Panc1 (cell line): ENCODE results near the gene ANK3. TPM values are rescaled to one million over a fixed set of nuclear protein-coding genes. Genes with fewer than 3 reads are reported as not detected.

ENCODE experiments used
- ATAC-seq: fragments of 200-7000 bp; cut with Tn5 transposase; 2 replicates; pipeline ENCODE4 v1.9.1; 2020; ENCODE audit warnings: mild to moderate bottlenecking, moderate library complexity
- BruUV-seq: library from RNA; stranded (reverse); fragments of 400-500 nt; replicated peaks from 2 replicates; lab custom pipeline; 2021; lab: Mats Ljungman, UMichigan
- CTCF ChIA-PET: fragments of 300-600 bp; sonication (Branson Sonifier 250); formaldehyde crosslinking; loops from one replicate; lab custom pipeline; 2022; ENCODE audit warnings: antibody characterized with exemption; lab: Charles Lee
- POLR2A ChIA-PET: fragments of 300-600 bp; sonication (Branson Sonifier 250); formaldehyde crosslinking; loops from one replicate; lab custom pipeline; 2022; ENCODE audit warnings: antibody characterized with exemption; lab: Charles Lee
- DNase-seq: peaks from one replicate; pipeline ENCODE4 v3.0.0-alpha.2; 2010; ENCODE audit warnings: low read depth, low spot score
- H3K27ac ChIP-seq: 2 replicates; pipeline ENCODE4 v1.5.1; 2011; ENCODE audit warnings: mild to moderate bottlenecking, low read length, inconsistent platforms
- H3K27me3 ChIP-seq: fragments of 200-500 bp; sonication (Bioruptor generic); 2 replicates; pipeline ENCODE4 v1.6.0; 2014; ENCODE audit warnings: low read length, inconsistent platforms; ENCODE audit not compliant: control insufficient read depth, insufficient read depth
- H3K36me3 ChIP-seq: fragments of 200-500 bp; sonication (Bioruptor generic); 2 replicates; pipeline ENCODE4 v1.5.1; 2014; ENCODE audit warnings: inconsistent platforms, mild to moderate bottlenecking, low read length, moderate library complexity; ENCODE audit not compliant: control insufficient read depth, insufficient read depth
- H3K4me1 ChIP-seq: 2 replicates; pipeline ENCODE4 v1.5.1; 2011; ENCODE audit warnings: inconsistent platforms, mild to moderate bottlenecking, low read length, moderate library complexity; ENCODE audit not compliant: control insufficient read depth, insufficient read depth
- H3K4me3 ChIP-seq, 2 experiments: 2 replicates each; pipeline ENCODE4 v1.5.1; 2011 to 2012; ENCODE audit warnings: low read depth in 2 of 2, low read length in 2 of 2, mild to moderate bottlenecking in 2 of 2, inconsistent platforms in 1 of 2, moderate library complexity in 1 of 2
- H3K9me3 ChIP-seq: fragments of 200-500 bp; sonication (Bioruptor generic); 2 replicates; pipeline ENCODE4 v1.5.1; 2014; ENCODE audit warnings: low read depth, mild to moderate bottlenecking, inconsistent platforms, low read length, moderate library complexity; ENCODE audit not compliant: control insufficient read depth, insufficient read depth
- POLR2AphosphoS5 ChIP-seq: IDR thresholded peaks from 2 replicates; pipeline ENCODE4 v1.6.1; 2012; ENCODE audit warnings: mild to moderate bottlenecking, low read depth, low read length, moderate library complexity
- SIN3A ChIP-seq: IDR thresholded peaks from 2 replicates; pipeline ENCODE4 v1.6.1; 2012; ENCODE audit warnings: low read depth, mild to moderate bottlenecking, low read length, moderate library complexity, borderline replicate concordance; ENCODE audit not compliant: insufficient read depth
- TCF7L2 ChIP-seq: IDR thresholded peaks from 2 replicates; pipeline ENCODE4 v1.6.1; 2011; ENCODE audit warnings: mild to moderate bottlenecking, low read depth, low read length, inconsistent platforms
- in situ Hi-C: cut with HindIII; loops from 2 replicates; pipeline ENCODE4 v1.10.0; 2016; ENCODE audit warnings: low sequenced_read_pairs, low pct_unique_long_range_greater_than_20kb
- intact Hi-C: fragments of 100-400 bp; cut with micrococcal nuclease; formaldehyde crosslinking; loops from one replicate; pipeline ENCODE4 v1.10.0; 2022; ENCODE audit not compliant: unreplicated experiment
- total RNA-seq: library from RNA; stranded (reverse); gene quantifications from one replicate; pipeline ENCODE4 v1.2.1, GENCODE V29; 2021; ENCODE audit not compliant: unreplicated experiment
- TF ChIP-seq, protein P1 (sequence below): fragments of 450-650 bp; IDR thresholded peaks from 2 replicates; pipeline ENCODE4 v1.5.1; 2017; ENCODE audit warnings: mild to moderate bottlenecking
- TF ChIP-seq, protein P2 (sequence below), 2 experiments: IDR thresholded peaks; 2 replicates each; pipeline ENCODE4 v1.6.1; 2011 to 2012; ENCODE audit warnings: low read depth in 2 of 2, control low read depth in 1 of 2, low read length in 1 of 2, mild to moderate bottlenecking in 1 of 2, moderate library complexity in 1 of 2; ENCODE audit not compliant: insufficient read depth in 1 of 2

The ANK3 gene
- total RNA-seq, 1 experiment from 2014 or later, result 2.5 TPM

DNA sequence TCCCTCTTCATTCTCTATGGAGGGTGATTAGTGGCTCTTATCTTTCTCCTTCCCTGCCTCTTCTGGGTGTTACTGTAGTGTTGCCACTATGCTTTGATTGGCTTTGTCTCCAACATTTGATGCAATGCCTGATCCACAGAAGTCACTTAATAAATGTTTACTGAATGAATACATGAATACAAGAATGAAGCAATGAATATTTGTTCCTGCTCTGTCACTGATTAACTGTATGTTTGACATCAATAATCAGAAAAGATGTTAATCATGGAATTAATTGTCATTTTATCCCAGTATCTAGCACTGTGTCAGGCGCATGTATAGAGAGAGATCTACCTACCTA, 4.3 kb downstream of the ANK3 start:
- no peak for ATAC-seq
- Histone ChIP-seq H3K27ac (no peak overlapping the region), H3K4me1 (no peaks in the 10 kb centered on the region), H3K9me3 (no peaks in the 10 kb centered on the region), H3K27me3 (no peaks in the 10 kb centered on the region), H3K36me3 (no peaks in the 10 kb centered on the region), H3K4me3 (no peak overlapping the region)
- POLR2A ChIA-PET, result no interaction called here
- TF ChIP-seq, protein P1, sequence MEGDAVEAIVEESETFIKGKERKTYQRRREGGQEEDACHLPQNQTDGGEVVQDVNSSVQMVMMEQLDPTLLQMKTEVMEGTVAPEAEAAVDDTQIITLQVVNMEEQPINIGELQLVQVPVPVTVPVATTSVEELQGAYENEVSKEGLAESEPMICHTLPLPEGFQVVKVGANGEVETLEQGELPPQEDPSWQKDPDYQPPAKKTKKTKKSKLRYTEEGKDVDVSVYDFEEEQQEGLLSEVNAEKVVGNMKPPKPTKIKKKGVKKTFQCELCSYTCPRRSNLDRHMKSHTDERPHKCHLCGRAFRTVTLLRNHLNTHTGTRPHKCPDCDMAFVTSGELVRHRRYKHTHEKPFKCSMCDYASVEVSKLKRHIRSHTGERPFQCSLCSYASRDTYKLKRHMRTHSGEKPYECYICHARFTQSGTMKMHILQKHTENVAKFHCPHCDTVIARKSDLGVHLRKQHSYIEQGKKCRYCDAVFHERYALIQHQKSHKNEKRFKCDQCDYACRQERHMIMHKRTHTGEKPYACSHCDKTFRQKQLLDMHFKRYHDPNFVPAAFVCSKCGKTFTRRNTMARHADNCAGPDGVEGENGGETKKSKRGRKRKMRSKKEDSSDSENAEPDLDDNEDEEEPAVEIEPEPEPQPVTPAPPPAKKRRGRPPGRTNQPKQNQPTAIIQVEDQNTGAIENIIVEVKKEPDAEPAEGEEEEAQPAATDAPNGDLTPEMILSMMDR, result no peak
- TF ChIP-seq, protein P2, sequence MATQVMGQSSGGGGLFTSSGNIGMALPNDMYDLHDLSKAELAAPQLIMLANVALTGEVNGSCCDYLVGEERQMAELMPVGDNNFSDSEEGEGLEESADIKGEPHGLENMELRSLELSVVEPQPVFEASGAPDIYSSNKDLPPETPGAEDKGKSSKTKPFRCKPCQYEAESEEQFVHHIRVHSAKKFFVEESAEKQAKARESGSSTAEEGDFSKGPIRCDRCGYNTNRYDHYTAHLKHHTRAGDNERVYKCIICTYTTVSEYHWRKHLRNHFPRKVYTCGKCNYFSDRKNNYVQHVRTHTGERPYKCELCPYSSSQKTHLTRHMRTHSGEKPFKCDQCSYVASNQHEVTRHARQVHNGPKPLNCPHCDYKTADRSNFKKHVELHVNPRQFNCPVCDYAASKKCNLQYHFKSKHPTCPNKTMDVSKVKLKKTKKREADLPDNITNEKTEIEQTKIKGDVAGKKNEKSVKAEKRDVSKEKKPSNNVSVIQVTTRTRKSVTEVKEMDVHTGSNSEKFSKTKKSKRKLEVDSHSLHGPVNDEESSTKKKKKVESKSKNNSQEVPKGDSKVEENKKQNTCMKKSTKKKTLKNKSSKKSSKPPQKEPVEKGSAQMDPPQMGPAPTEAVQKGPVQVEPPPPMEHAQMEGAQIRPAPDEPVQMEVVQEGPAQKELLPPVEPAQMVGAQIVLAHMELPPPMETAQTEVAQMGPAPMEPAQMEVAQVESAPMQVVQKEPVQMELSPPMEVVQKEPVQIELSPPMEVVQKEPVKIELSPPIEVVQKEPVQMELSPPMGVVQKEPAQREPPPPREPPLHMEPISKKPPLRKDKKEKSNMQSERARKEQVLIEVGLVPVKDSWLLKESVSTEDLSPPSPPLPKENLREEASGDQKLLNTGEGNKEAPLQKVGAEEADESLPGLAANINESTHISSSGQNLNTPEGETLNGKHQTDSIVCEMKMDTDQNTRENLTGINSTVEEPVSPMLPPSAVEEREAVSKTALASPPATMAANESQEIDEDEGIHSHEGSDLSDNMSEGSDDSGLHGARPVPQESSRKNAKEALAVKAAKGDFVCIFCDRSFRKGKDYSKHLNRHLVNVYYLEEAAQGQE (IDR thresholded peaks at IDR 0.05; ENCODE audit: insufficient read depth in 1 of 2, low read depth in 2 of 2, low read length in 1 of 2), result no peak
- no peak for TF ChIP-seq POLR2AphosphoS5
- TF ChIP-seq SIN3A, result no peak
- no peak for TF ChIP-seq TCF7L2
- intact Hi-C loops (no loop called here), in situ Hi-C loops (no loop called here)
- DNase-seq, result no peak
- no TSS peak for BruUV-seq
- CTCF ChIA-PET, result no interaction called here

DNA sequence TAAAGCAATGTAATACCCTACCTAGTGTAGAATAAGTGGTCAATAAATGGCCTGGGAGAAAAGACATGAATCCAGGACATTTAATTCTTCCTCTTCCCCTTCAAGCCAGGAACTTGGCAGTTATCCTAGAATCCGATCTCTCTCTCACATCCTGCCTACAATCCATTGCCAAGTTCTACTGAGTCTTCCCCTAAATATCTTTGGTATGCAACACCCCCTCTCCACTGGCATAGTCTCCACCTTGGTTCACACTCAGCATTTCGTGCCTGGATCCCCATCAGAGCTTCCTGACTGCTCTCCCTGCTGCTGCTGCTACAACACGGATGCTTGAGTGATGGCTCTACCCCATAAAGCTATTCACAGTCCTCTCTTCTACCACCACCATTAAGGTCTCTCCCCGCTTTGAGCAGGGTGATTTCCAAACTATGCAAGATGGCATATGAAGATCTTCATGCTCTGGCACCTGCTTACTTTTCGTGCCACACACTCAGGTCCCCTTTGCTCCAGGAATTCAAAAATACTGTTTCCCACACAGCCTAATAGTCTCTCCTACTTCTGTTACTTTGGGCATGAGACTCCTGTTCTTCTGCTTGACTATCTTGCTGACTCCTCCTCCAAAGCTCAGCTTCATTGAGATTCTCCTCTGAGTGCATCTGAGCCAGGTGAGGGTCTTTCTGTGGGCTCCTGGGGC, 4.8 kb downstream of the ANK3 start:
- no peaks in the 10 kb centered on the region for H3K36me3 ChIP-seq
- no peak for TF ChIP-seq TCF7L2
- TF ChIP-seq, protein P2 (IDR thresholded peaks at IDR 0.05; ENCODE audit: insufficient read depth in 1 of 2, low read depth in 2 of 2, low read length in 1 of 2), result no peak
- TF ChIP-seq POLR2AphosphoS5, result no peak
- TF ChIP-seq SIN3A, result no peak
- TF ChIP-seq, protein P1, result no peak
- ATAC-seq (peak; percentile 78), DNase-seq (no peak)
- no peak overlapping the region for H3K4me3 ChIP-seq
- BruUV-seq, result no TSS peak
- in situ Hi-C loops, result no loop called here
- H3K27ac ChIP-seq, result no peak overlapping the region
- H3K4me1 ChIP-seq, result no peaks in the 10 kb centered on the region
- no peaks in the 10 kb centered on the region for H3K9me3 ChIP-seq
- ChIA-PET POLR2A (no interaction called here), CTCF (no interaction called here)
- intact Hi-C loops, result no loop called here
- H3K27me3 ChIP-seq, result no peaks in the 10 kb centered on the region
